ENCODE measurements around the gene ANKRD11.

The ANKRD11 gene

DNA sequence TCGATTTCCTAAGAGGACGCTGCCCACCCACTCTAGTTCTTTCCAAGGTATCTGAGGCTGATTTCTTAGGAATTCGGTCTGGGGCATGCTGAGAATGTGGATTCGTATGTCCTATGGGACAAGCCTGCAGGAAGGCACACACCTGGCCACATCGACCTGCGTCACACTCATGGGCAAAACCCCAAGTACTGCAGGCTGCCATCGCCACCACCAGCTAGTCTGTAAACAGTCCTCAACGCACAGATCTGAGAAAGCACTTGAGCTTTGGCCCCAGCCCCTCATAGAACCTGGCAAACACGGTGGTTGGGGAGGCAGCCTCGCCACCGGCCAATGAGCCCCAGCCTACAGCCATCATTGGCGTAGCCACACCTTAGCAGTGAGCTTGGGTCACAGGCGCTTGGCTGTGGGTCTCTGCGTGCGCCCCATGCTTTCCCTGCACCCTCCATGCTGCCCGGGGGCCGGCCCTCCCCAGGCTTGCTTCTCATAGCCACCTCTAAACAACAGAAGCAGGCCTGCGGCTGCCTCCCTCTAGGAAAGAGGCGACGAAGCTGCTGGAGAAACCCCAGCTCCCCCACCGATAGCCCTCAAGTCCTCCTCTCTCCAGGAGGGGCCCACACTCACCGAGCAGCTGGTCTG is 197.8 kb downstream of the ANKRD11 start:
- FAIRE-seq, result no peak
- no peak for DNase-seq (ENCODE audit: insufficient read length, low spot score)
- TF ChIP-seq, protein P1, sequence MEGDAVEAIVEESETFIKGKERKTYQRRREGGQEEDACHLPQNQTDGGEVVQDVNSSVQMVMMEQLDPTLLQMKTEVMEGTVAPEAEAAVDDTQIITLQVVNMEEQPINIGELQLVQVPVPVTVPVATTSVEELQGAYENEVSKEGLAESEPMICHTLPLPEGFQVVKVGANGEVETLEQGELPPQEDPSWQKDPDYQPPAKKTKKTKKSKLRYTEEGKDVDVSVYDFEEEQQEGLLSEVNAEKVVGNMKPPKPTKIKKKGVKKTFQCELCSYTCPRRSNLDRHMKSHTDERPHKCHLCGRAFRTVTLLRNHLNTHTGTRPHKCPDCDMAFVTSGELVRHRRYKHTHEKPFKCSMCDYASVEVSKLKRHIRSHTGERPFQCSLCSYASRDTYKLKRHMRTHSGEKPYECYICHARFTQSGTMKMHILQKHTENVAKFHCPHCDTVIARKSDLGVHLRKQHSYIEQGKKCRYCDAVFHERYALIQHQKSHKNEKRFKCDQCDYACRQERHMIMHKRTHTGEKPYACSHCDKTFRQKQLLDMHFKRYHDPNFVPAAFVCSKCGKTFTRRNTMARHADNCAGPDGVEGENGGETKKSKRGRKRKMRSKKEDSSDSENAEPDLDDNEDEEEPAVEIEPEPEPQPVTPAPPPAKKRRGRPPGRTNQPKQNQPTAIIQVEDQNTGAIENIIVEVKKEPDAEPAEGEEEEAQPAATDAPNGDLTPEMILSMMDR (IDR thresholded peaks at IDR 0.05; ENCODE audit: insufficient read depth, missing control alignments), result no peak

DNA sequence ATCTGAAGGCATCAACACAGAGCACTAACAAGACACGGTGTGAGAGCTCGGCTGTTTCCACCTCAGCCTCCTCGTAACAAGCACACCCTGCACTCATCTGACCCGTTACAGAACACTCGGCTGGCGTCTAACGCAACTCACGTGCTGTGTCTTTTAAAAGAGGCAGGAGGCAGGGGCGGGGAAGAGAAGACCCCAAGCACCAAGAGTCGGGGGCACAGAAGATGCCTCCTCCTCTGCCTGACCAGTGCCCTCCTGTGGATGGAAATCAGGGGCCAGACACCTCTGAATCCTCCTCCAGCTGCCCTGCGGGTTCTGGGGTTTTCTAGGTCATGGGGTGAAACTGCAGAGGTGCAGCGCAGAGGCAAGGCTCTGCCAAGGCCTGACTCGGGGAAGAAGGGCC is 198.6 kb downstream of the ANKRD11 start:
- DNase-seq (ENCODE audit: insufficient read length, low spot score) (no peak), FAIRE-seq (no peak)
- TF ChIP-seq, protein P1 (IDR thresholded peaks at IDR 0.05; ENCODE audit: insufficient read depth, missing control alignments), result no peak

DNA sequence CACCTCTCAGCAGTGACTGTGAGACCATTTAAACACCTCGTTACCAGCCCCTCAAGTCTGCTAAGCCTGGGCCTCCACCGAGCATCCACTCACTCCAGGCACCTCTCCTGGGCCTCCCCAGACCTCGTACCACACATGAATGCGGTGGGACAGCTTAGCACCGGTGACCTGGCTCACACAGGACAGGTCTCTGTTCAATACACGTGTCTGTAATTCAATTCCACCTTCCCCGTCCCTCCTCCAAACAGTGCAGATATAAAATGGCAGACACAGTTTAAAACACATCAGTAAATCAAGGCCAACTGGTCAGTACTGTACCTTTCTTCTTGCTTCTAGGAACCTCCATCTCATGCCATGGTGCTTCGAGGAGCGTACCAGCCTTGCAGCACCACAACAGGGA is 199.0 kb downstream of the ANKRD11 start:
- no peak for DNase-seq (ENCODE audit: insufficient read length, low spot score)
- TF ChIP-seq, protein P1 (IDR thresholded peaks at IDR 0.05; ENCODE audit: insufficient read depth, missing control alignments), result no peak
- FAIRE-seq, result no peak

DNA sequence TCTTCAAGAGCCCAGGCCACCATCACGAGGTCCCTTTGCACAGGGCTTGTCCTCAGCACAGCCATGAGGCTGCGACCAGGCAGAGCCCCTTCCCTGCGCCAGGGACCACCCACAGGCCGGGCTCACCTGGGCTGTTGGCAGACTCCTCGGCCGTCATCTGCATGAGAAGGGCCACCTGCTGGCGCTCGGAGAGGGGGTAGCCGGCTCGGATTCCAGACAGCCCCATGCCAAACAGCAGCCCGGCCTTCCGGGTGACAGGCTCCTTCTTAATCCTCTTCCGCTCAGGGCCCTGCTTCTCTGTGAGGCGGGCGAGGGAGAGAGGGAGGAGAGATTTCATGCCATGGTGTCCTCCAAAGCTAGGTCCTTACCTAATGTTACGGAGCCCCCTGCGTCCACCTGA is 199.5 kb downstream of the ANKRD11 start:
- FAIRE-seq (no peak), DNase-seq (ENCODE audit: insufficient read length, low spot score) (no peak)
- TF ChIP-seq, protein P1 (IDR thresholded peaks at IDR 0.05; ENCODE audit: insufficient read depth, missing control alignments), result no peak

DNA sequence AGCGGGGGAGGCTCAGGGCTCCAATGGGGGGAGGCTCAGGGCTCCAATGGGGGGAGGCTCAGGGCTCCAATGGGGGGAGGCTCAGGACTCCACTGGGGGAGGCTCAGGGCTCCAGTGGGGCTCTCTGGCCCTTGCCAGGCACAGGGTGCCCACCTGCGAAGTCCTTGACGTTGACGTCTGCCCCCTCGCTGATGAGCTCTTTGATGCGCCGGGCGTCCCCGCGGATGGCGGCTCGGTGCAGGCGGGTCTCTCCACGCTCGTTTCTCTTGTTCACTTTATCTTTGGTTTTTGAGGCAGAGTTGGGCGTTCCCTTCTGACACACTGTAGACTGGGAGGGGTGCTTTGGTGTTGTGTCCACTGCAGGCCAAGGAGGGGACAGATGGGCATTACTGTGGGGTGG is 199.9 kb downstream of the ANKRD11 start:
- no peak for FAIRE-seq

DNA sequence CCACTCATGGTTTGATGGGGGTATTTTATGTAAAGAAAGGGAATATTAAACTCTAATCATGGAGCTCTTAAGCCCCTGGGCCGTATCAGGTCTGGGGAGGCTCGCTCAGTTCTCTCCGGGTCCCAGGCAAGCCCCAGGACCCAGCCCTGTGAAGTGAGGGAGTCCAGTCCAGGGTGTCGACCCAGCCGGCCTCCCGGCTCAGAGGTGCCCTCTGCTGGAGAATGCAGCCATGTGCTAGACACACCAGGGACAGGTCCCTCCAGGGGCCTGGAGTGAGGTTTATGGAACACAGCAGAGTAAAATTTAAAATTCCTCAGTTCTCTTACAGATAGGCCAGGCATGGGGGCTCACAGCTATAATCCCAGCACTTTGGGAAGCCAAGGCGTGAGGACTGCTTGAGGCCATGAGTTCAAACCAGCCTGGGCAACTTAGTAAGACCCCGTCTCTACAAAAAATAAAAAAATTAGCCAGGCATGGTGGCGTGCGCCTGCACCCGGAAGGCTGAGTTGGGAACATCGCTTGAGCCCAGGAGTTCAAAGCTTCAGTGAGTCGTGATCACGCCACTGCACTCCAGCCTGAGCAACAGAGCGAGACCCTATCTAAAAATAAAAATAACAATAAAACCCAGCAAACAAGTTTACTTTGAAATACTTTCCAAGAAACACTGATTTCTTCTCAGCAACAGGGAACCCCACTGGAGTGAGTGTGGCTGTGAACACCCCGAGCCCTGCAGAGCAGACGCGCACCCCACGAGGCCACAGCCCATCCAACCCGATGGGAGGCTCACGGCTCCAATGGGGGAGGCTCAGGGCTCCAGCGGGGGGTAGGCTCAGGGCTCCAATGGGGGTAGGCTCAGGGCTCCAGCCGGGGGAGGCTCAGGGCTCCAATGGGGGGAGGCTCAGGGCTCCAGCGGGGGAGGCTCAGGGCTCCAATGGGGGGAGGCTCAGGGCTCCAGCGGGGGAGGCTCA is 200.6 kb downstream of the ANKRD11 start:
- no peak for FAIRE-seq
- DNase-seq (ENCODE audit: insufficient read length, low spot score), result peak; percentile 88
- TF ChIP-seq, protein P1 (IDR thresholded peaks at IDR 0.05; ENCODE audit: insufficient read depth, missing control alignments), result peak; percentile 74

More for the DNA sequence above, 199.9 kb downstream of the ANKRD11 start:
- TF ChIP-seq, protein P1 (IDR thresholded peaks at IDR 0.05; ENCODE audit: insufficient read depth, missing control alignments), result no peak
- no peak for DNase-seq (ENCODE audit: insufficient read length, low spot score)

All from D721Med (cell line).